IMR-90 (cell line): ENCODE results near the gene HSD17B10. TPM values are rescaled to one million over a fixed set of nuclear protein-coding genes. Genes with fewer than 3 reads are reported as not detected.

Source experiments
- ATAC-seq: fragments of 200-7000 bp; cut with Tn5 transposase; 2 replicates; pipeline ENCODE4 v1.9.1; 2020; ENCODE audit warnings: low read depth, mild to moderate bottlenecking, moderate library complexity
- BruUV-seq: library from RNA; stranded (reverse); fragments of 400-500 nt; replicated peaks from 2 replicates; lab custom pipeline; 2021; lab: Mats Ljungman, UMichigan
- CTCF ChIA-PET: fragments of 300-600 bp; formaldehyde crosslinking; extraction: SDS; loops from one replicate; lab custom pipeline; 2021; ENCODE audit warnings: antibody characterized with exemption; lab: Yijun Ruan, JAX
- POLR2A ChIA-PET: fragments of 300-600 bp; sonication (Branson Sonifier 250); formaldehyde crosslinking; loops from one replicate; lab custom pipeline; 2022; ENCODE audit warnings: antibody characterized with exemption; ENCODE audit not compliant: unreplicated experiment; lab: Charles Lee
- DNase-seq: peaks from one replicate; pipeline ENCODE4 v3.0.0; 2013
- H2AFZ ChIP-seq: replicated peaks from 2 replicates; pipeline ENCODE3; 2013; ENCODE audit warnings: low read length, mild to moderate bottlenecking; ENCODE audit not compliant: poor library complexity
- H2AK5ac ChIP-seq: 2 replicates; pipeline ENCODE4 v1.6.1; 2013; ENCODE audit warnings: low read depth, low read length, inconsistent platforms
- H2AK9ac ChIP-seq: replicated peaks from 2 replicates; pipeline ENCODE3; 2013; ENCODE audit warnings: mild to moderate bottlenecking, low read depth, low read length, moderate library complexity; ENCODE audit not compliant: poor library complexity
- H2BK120ac ChIP-seq: 2 replicates; pipeline ENCODE4 v1.6.1; 2013; ENCODE audit warnings: low read depth, low read length, inconsistent platforms
- H2BK15ac ChIP-seq: 3 replicates; pipeline ENCODE4 v1.6.1; 2013; ENCODE audit warnings: low read depth, low read length, inconsistent platforms
- H2BK20ac ChIP-seq: 2 replicates; pipeline ENCODE4 v1.6.1; 2013; ENCODE audit warnings: low read depth, mild to moderate bottlenecking, inconsistent platforms, low read length, moderate library complexity
- H2BK5ac ChIP-seq: 2 replicates; pipeline ENCODE4 v1.6.1; 2013; ENCODE audit warnings: mild to moderate bottlenecking, low read depth, low read length, inconsistent platforms; ENCODE audit not compliant: poor library complexity, severe bottlenecking
- H3K14ac ChIP-seq: replicated peaks from 2 replicates; pipeline ENCODE4 v1.6.1; 2013; ENCODE audit warnings: low read depth, low read length, inconsistent platforms
- H3K18ac ChIP-seq: 2 replicates; pipeline ENCODE4 v1.6.1; 2013; ENCODE audit warnings: low read depth, low read length, control low read depth
- H3K23ac ChIP-seq: 2 replicates; pipeline ENCODE4 v1.6.1; 2013; ENCODE audit warnings: low read depth, low read length, inconsistent platforms
- H3K27ac ChIP-seq: 2 replicates; pipeline ENCODE4 v1.5.1; 2013; ENCODE audit warnings: mild to moderate bottlenecking, control low read depth, low read length; ENCODE audit not compliant: insufficient read depth
- H3K27me3 ChIP-seq: 2 replicates; pipeline ENCODE4 v1.6.1; 2013; ENCODE audit warnings: low read length; ENCODE audit not compliant: control insufficient read depth, insufficient read depth
- H3K36me3 ChIP-seq: 2 replicates; pipeline ENCODE4 v1.6.1; 2013; ENCODE audit warnings: low read length, mixed read lengths; ENCODE audit not compliant: control insufficient read depth, insufficient read depth
- H3K4ac ChIP-seq: 2 replicates; pipeline ENCODE4 v1.6.1; 2013; ENCODE audit warnings: low read depth, low read length, inconsistent platforms
- H3K4me1 ChIP-seq: 2 replicates; pipeline ENCODE4 v1.6.1; 2013; ENCODE audit warnings: low read length, mixed read lengths; ENCODE audit not compliant: control insufficient read depth, insufficient read depth
- H3K4me2 ChIP-seq: 2 replicates; pipeline ENCODE4 v1.6.1; 2013; ENCODE audit warnings: low read depth, mild to moderate bottlenecking, control low read depth, low read length, moderate library complexity
- H3K4me3 ChIP-seq: 2 replicates; pipeline ENCODE4 v1.5.1; 2013; ENCODE audit warnings: low read depth, mild to moderate bottlenecking, control low read depth, low read length, moderate library complexity; ENCODE audit not compliant: insufficient read depth
- H3K56ac ChIP-seq: 2 replicates; pipeline ENCODE4 v1.6.1; 2013; ENCODE audit warnings: low read length, inconsistent platforms; ENCODE audit not compliant: insufficient read depth; ENCODE audit errors: extremely low read depth
- H3K79me1 ChIP-seq, 2 experiments: 2 replicates each; pipeline ENCODE4 v1.6.1; 2013; ENCODE audit warnings: low read length in 2 of 2, inconsistent platforms in 1 of 2, low read depth in 1 of 2
- H3K9ac ChIP-seq: 2 replicates; pipeline ENCODE4 v1.6.1; 2013; ENCODE audit warnings: low read depth, low read length, control low read depth
- H3K9me1 ChIP-seq: 2 replicates; pipeline ENCODE4 v1.6.1; 2013; ENCODE audit warnings: low read length, inconsistent platforms; ENCODE audit not compliant: insufficient read depth
- H3K9me3 ChIP-seq: 2 replicates; pipeline ENCODE4 v1.6.1; 2013; ENCODE audit warnings: low read length; ENCODE audit not compliant: control insufficient read depth, insufficient read depth
- H4K20me1 ChIP-seq: 2 replicates; pipeline ENCODE4 v1.6.1; 2013; ENCODE audit warnings: low read length, inconsistent platforms; ENCODE audit not compliant: insufficient read depth
- H4K5ac ChIP-seq: 2 replicates; pipeline ENCODE4 v1.6.1; 2013; ENCODE audit warnings: mild to moderate bottlenecking, low read depth, low read length, control low read depth
- H4K8ac ChIP-seq, 2 experiments: 2 replicates each; pipeline ENCODE4 v1.6.1; 2013; ENCODE audit warnings: low read depth in 2 of 2, low read length in 2 of 2, control low read depth in 1 of 2, inconsistent platforms in 1 of 2
- H4K91ac ChIP-seq: 2 replicates; pipeline ENCODE4 v1.6.1; 2013; ENCODE audit warnings: low read depth, low read length, inconsistent platforms; ENCODE audit not compliant: insufficient read depth
- NFE2L2 ChIP-seq: fragments of 150-350 bp; IDR thresholded peaks from 2 replicates; pipeline ENCODE4 v1.6.1; 2016; ENCODE audit warnings: low read depth, mild to moderate bottlenecking, low read length
- RCOR1 ChIP-seq: IDR thresholded peaks from 2 replicates; pipeline ENCODE4 v1.6.1; 2012; ENCODE audit warnings: mild to moderate bottlenecking, low read length, improper control_type of control experiment; ENCODE audit not compliant: insufficient replicate concordance
- SMC3 ChIP-seq: fragments of 150-350 bp; IDR thresholded peaks from 2 replicates; pipeline ENCODE4 v1.6.1; 2016; ENCODE audit warnings: low read depth, mild to moderate bottlenecking, antibody characterized with exemption, low read length, moderate library complexity
- WGBS, 2 experiments: methylation state at CpG; one replicate each; pipeline versions ENCODE4 v1.1.5 to v1.1.7; 2013; ENCODE audit warnings: missing lambda C conversion rate in 2 of 2; ENCODE audit not compliant: insufficient read length in 1 of 2; ENCODE audit errors: extremely low coverage in 2 of 2; 5-methylcytosine and 5-hydroxymethylcytosine counted together
- dilution Hi-C: fragments of 300-500 bp; cut with HindIII; formaldehyde crosslinking; loops from one replicate; pipeline ENCODE4 v1.14.3; 2018; ENCODE audit warnings: low sequenced_read_pairs; ENCODE audit not compliant: unreplicated experiment
- in situ Hi-C: fragments of 300-500 bp; cut with MboI; formaldehyde crosslinking; loops from 3 replicates; pipeline ENCODE4 v1.14.3; 2019; ENCODE audit warnings: low sequenced_read_pairs, inconsistent platforms, mixed read lengths
- intact Hi-C: fragments of 100-400 bp; cut with micrococcal nuclease; formaldehyde crosslinking; loops from 2 replicates; pipeline ENCODE4 v1.10.0; 2022
- polyA plus RNA-seq, 3 experiments: library from polyadenylated mRNA; depleted of rRNA; stranded (reverse); fragments of >200 nt; gene quantifications; 2 replicates each; pipeline ENCODE4 v1.2.3, GENCODE V29; 2012; ENCODE audit warnings: low replicate concordance in 1 of 3
- total RNA-seq: library from RNA; depleted of rRNA; stranded (reverse); fragments of >200 nt; gene quantifications from 2 replicates; pipeline ENCODE4 v1.2.3, GENCODE V29; 2012
- TF ChIP-seq, protein P1 (sequence below): conservative IDR thresholded peaks from 2 replicates; pipeline ENCODE4 v1.5.1; 2012; ENCODE audit warnings: mild to moderate bottlenecking, low read depth, low read length, improper control_type of control experiment

Gene HSD17B10
- total and polyA plus RNA-seq, 2 of the 4 experiments (the other 2 are of a cell fraction), result 99.8 to 118 TPM

DNA sequence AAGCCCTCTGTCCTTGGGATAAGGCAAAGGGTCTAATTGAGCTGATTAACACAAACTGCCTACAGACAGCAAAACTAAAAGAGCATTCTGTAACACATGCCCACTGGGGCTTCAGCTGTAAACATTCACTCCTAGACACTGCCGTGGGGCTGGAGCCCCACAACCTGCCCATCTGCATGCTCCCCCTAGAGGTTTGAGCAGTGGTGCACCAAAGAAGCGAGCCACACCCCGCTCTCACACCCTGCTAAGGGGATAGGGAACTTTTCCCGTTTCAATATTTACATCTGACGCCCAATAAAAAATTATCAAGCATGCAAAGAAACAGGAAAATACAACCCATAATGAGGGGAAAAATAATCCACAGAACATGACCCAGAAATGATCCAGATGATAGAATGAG lies 46.9 kb upstream of the HSD17B10 start:
- no peak for ATAC-seq
- in situ Hi-C loops (no loop called here), dilution Hi-C loops (no loop called here)

More for the DNA sequence above, 46.9 kb upstream of the HSD17B10 start:
- Histone ChIP-seq H3K23ac (no peak overlapping the region), H3K18ac (no peak overlapping the region), H2AFZ (no peak overlapping the region), H4K20me1 (no peaks in the 10 kb centered on the region), H2BK20ac (no peak overlapping the region), H2BK15ac (no peak overlapping the region), H2BK120ac (no peak overlapping the region), H3K36me3 (no peaks in the 10 kb centered on the region), H3K4ac (no peak overlapping the region), H3K9me3 (no peaks in the 10 kb centered on the region), H3K27ac (no peak overlapping the region), H3K27me3 (peaks cover 24% of the 10 kb centered on the region), H2AK5ac (no peak overlapping the region), H3K4me2 (no peak overlapping the region), H3K4me1 (no peaks in the 10 kb centered on the region; the same call in 1 of the 2 replicates), H3K9me1 (no peaks in the 10 kb centered on the region), H4K91ac (no peak overlapping the region), H3K14ac (no peak overlapping the region), H3K9ac (no peak overlapping the region), H4K8ac (no peak overlapping the region), H4K5ac (no peak overlapping the region), H2BK5ac (no peak overlapping the region), H3K79me1 (no peaks in the 10 kb centered on the region), H3K4me3 (no peak overlapping the region), H3K56ac (no peak overlapping the region), H2AK9ac (no peak overlapping the region)
- POLR2A ChIA-PET, result no interaction called here
- TF ChIP-seq, protein P1, sequence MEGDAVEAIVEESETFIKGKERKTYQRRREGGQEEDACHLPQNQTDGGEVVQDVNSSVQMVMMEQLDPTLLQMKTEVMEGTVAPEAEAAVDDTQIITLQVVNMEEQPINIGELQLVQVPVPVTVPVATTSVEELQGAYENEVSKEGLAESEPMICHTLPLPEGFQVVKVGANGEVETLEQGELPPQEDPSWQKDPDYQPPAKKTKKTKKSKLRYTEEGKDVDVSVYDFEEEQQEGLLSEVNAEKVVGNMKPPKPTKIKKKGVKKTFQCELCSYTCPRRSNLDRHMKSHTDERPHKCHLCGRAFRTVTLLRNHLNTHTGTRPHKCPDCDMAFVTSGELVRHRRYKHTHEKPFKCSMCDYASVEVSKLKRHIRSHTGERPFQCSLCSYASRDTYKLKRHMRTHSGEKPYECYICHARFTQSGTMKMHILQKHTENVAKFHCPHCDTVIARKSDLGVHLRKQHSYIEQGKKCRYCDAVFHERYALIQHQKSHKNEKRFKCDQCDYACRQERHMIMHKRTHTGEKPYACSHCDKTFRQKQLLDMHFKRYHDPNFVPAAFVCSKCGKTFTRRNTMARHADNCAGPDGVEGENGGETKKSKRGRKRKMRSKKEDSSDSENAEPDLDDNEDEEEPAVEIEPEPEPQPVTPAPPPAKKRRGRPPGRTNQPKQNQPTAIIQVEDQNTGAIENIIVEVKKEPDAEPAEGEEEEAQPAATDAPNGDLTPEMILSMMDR, result peak; percentile 37
- TF ChIP-seq SMC3 (no peak), RCOR1 (no peak), NFE2L2 (no peak)
- no TSS peak for BruUV-seq
- DNase-seq, result no peak
- intact Hi-C loops, result loop anchor here (5.0 kb wide), 1 partner anchor 169 kb away; no protein-coding TSS in a partner anchor
- CTCF ChIA-PET, result interaction anchor here (1.0 to 3.5 kb wide), 7 partner anchors 9 to 232 kb away, joined by 3 to 15 read pairs (median 8); no protein-coding TSS in a partner anchor
- WGBS, 2 experiments, result 33% methylated on average over 1 of the region's 5 CpGs; no CpG with 5 or more reads in 1 of the 2 experiments
